Measurements from ENCODE around the gene SORT1. TPM values are rescaled to one million over a fixed set of nuclear protein-coding genes. Genes with fewer than 3 reads are reported as not detected.

Gene SORT1
- total RNA-seq, 2 donors from 2014 or later, result 225 to 231 TPM

DNA sequence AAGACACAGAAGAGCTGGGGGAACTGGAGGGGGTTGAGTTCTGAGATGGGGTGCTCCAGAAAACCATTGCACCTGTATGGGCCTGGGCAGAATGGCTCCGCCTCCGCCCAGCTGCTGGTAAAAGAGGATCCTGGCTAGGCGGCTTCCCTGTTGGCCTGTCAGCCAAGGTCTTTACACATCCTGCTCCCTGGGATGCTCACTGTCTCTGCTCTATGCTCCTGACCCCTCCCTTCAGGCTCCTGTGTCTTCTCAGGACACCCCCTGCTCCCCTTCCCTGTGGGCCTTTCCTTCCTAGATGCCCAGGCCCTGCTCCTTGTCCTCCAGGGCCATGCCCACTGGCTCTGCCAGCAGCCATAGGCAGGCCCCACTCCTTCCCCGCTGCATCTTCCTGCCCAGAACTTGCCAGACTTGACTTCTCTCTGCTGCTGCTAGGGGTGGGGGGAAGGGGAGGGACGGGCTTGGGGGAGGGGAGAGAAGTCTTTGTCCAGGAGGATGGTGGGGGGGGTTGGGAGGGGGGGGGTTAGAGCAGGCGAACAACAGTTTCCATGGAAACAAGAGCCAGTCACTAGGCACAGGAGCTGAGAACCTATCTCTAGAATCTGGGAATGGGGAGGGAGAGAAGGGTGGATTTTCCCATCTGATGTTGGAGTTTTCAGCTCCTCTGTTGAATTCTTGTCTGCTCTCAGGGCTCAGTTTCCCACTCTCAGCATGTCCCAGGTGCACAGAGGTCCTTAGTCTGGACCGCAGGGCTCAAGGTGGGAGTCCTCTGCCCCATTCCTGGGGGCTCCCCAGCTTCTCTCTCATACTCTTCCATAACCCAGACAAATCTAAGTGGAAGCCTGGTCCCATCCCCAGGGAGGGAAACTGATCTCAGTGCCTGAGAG lies 137.8 kb downstream of the SORT1 start:
- TF ChIP-seq, protein P1, sequence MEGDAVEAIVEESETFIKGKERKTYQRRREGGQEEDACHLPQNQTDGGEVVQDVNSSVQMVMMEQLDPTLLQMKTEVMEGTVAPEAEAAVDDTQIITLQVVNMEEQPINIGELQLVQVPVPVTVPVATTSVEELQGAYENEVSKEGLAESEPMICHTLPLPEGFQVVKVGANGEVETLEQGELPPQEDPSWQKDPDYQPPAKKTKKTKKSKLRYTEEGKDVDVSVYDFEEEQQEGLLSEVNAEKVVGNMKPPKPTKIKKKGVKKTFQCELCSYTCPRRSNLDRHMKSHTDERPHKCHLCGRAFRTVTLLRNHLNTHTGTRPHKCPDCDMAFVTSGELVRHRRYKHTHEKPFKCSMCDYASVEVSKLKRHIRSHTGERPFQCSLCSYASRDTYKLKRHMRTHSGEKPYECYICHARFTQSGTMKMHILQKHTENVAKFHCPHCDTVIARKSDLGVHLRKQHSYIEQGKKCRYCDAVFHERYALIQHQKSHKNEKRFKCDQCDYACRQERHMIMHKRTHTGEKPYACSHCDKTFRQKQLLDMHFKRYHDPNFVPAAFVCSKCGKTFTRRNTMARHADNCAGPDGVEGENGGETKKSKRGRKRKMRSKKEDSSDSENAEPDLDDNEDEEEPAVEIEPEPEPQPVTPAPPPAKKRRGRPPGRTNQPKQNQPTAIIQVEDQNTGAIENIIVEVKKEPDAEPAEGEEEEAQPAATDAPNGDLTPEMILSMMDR (IDR thresholded peaks at IDR 0.05), result no peak
- Histone ChIP-seq H3K4me1 (ENCODE audit: control insufficient read depth in 1 of 2, low read depth in 2 of 2) (no peaks in the 10 kb centered on the region), H3K4me3 (no peak overlapping the region), H3K36me3 (no peaks in the 10 kb centered on the region), H3K9me3 (no peaks in the 10 kb centered on the region), H3K27ac (no peak overlapping the region), H3K27me3 (replicated peaks; ENCODE audit: insufficient read depth) (no peaks in the 10 kb centered on the region)
- ATAC-seq (ENCODE audit: insufficient number of reproducible peaks, low FRiP score, low read depth) (no peak), DNase-seq (ENCODE audit: low spot score) (no peak)

Other genes with a start within 250 kb of the SORT1 start
- 100 to 1,000 TPM; 122 to 137 TPM for gene SARS1, start 184.0 kb downstream of the SORT1 start, total RNA-seq
- gene CELSR2, start 148.4 kb downstream of the SORT1 start, total RNA-seq, result 10 to 100 TPM in 1 of 2 donors, 1 to 10 TPM in 1; 4.0 to 10.0 TPM
- 1 to 10 TPM; 2.4 to 2.5 TPM for gene PSRC1, start 114.8 kb downstream of the SORT1 start, total RNA-seq
- gene MYBPHL, start 90.9 kb downstream of the SORT1 start, total RNA-seq, result 1 to 10 TPM in 1 of 2 donors, not detected in 1; 1.1 TPM
- gene PSMA5, start 28.5 kb upstream of the SORT1 start, total RNA-seq, result 10 to 100 TPM; 17.3 to 20.1 TPM
- 1 to 10 TPM; 4.2 to 6.1 TPM for gene SYPL2, start 68.6 kb upstream of the SORT1 start, total RNA-seq
- gene ATXN7L2, start 86.0 kb upstream of the SORT1 start, total RNA-seq, result 1 to 10 TPM; 3.1 to 7.7 TPM
- 10 to 100 TPM in 1 of 2 donors, 1 to 10 TPM in 1; 9.5 to 16.5 TPM for gene CYB561D1, start 96.2 kb upstream of the SORT1 start, total RNA-seq
- 10 to 100 TPM in 1 of 2 donors, 1 to 10 TPM in 1; 7.8 to 16.0 TPM for gene AMIGO1, start 111.8 kb upstream of the SORT1 start, total RNA-seq
- gene GPR61, start 142.0 kb upstream of the SORT1 start, total RNA-seq, result not detected
- gene GNAI3, start 150.7 kb upstream of the SORT1 start, total RNA-seq, result 1 to 10 TPM; 5.4 to 9.3 TPM
- gene GNAT2, start 221.7 kb upstream of the SORT1 start, total RNA-seq, result not detected
- 100 to 1,000 TPM; 169 to 202 TPM for gene AMPD2, start 221.9 kb upstream of the SORT1 start, total RNA-seq

Measured in thoracic aorta (tissue), 2 donors.